ENCODE measurements around the gene LOXHD1.

Gene LOXHD1

GRCh38 chr18:46566111-46566510 is 90.9 kb downstream of the LOXHD1 start:
- H3K36me3 ChIP-seq (ENCODE audit: control insufficient read depth in 2 of 2, insufficient read depth in 2 of 2, low read length in 2 of 2), result no peaks in the 10 kb centered on the region
- H3K4me1 ChIP-seq (ENCODE audit: control insufficient read depth in 2 of 2, insufficient read depth in 2 of 2, low read length in 2 of 2), result no peaks in the 10 kb centered on the region
- no peak overlapping the region for H3K4me3 ChIP-seq (ENCODE audit: low read length in 2 of 2)
- H3K27me3 ChIP-seq (ENCODE audit: control insufficient read depth in 2 of 2, insufficient read depth in 2 of 2, low read length in 2 of 2), result no peaks in the 10 kb centered on the region
- H3K9ac ChIP-seq (ENCODE audit: low read depth in 1 of 2, low read length in 2 of 2), result no peak overlapping the region
- H3K27ac ChIP-seq (ENCODE audit: low read depth in 2 of 2, low read length in 2 of 2), result no peak overlapping the region
- H3K9me3 ChIP-seq (ENCODE audit: control insufficient read depth in 2 of 2, low read length in 2 of 2), result no peaks in the 10 kb centered on the region

DNA sequence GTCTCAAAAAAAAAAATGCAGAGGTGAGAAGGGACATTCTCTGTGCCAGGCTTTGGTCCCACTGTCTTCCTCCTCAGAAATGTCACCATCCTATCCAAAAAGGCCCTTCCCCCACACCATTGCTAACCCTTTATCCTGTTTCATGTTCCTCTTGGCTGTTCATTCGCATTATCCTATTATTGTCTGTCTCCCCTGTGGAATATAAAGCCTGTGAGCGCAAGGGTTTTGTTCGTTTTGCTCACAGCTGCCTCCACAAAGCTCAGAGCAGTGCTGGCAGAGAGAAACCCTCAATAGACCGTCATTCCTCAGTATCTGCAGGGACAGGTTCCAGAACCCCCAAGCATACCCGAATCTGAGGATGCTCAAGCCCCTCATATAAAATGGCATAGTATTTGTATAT is 91.8 kb downstream of the LOXHD1 start:
- Histone ChIP-seq H3K27ac (ENCODE audit: low read depth in 2 of 2, low read length in 2 of 2) (no peak overlapping the region), H3K9ac (ENCODE audit: low read depth in 1 of 2, low read length in 2 of 2) (no peak overlapping the region), H3K36me3 (ENCODE audit: control insufficient read depth in 2 of 2, insufficient read depth in 2 of 2, low read length in 2 of 2) (no peaks in the 10 kb centered on the region), H3K4me1 (ENCODE audit: control insufficient read depth in 2 of 2, insufficient read depth in 2 of 2, low read length in 2 of 2) (no peaks in the 10 kb centered on the region), H3K9me3 (ENCODE audit: control insufficient read depth in 2 of 2, low read length in 2 of 2) (no peaks in the 10 kb centered on the region), H3K27me3 (ENCODE audit: control insufficient read depth in 2 of 2, insufficient read depth in 2 of 2, low read length in 2 of 2) (no peaks in the 10 kb centered on the region), H3K4me3 (ENCODE audit: low read length in 2 of 2) (no peak overlapping the region)

- no peaks in the 10 kb centered on the region for H3K36me3 ChIP-seq (ENCODE audit: control insufficient read depth in 2 of 2, insufficient read depth in 2 of 2, low read length in 2 of 2)
Observed at GRCh38 chr18:46563317-46563716, 93.7 kb downstream of the LOXHD1 start.

DNA sequence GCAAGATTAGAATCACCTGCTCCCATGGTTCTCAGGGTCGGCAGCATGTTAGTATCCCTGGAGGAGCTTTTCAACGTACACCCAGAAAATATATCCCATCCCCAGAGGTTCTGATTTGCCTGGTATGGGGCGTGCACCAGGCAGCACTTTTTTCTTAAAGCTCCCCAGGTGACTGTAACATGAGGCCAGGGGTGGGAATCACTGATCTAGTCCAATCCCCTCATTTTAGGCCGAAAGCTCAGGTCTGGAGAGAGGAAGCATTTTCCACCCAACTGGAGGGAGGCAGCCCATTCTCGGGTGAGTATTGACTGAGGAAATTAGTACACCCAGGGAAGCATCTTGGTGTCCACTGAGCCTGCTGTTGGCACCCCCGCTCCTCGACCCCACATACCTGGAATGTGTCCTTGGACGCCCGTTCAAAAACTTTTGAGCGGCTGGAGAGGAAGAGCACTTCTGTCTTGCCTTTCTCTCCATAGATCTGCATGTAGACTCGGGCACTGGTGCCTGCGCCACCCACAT is 94.3 kb downstream of the LOXHD1 start:
- no peak overlapping the region for H3K4me3 ChIP-seq (ENCODE audit: low read length in 2 of 2)
- no peaks in the 10 kb centered on the region for H3K9me3 ChIP-seq (ENCODE audit: control insufficient read depth in 2 of 2, low read length in 2 of 2)
- H3K4me1 ChIP-seq (ENCODE audit: control insufficient read depth in 2 of 2, insufficient read depth in 2 of 2, low read length in 2 of 2), result no peaks in the 10 kb centered on the region
- no peak overlapping the region for H3K27ac ChIP-seq (ENCODE audit: low read depth in 2 of 2, low read length in 2 of 2)
- no peak overlapping the region for H3K9ac ChIP-seq (ENCODE audit: low read depth in 1 of 2, low read length in 2 of 2)
- H3K36me3 ChIP-seq (ENCODE audit: control insufficient read depth in 2 of 2, insufficient read depth in 2 of 2, low read length in 2 of 2), result no peaks in the 10 kb centered on the region
- no peaks in the 10 kb centered on the region for H3K27me3 ChIP-seq (ENCODE audit: control insufficient read depth in 2 of 2, insufficient read depth in 2 of 2, low read length in 2 of 2)

More at GRCh38 chr18:46563317-46563716, 93.7 kb downstream of the LOXHD1 start:
- no peak overlapping the region for H3K27ac ChIP-seq (ENCODE audit: low read depth in 2 of 2, low read length in 2 of 2)
- H3K27me3 ChIP-seq (ENCODE audit: control insufficient read depth in 2 of 2, insufficient read depth in 2 of 2, low read length in 2 of 2), result no peaks in the 10 kb centered on the region
- H3K9me3 ChIP-seq (ENCODE audit: control insufficient read depth in 2 of 2, low read length in 2 of 2), result no peaks in the 10 kb centered on the region
- H3K9ac ChIP-seq (ENCODE audit: low read depth in 1 of 2, low read length in 2 of 2), result no peak overlapping the region
- no peaks in the 10 kb centered on the region for H3K4me1 ChIP-seq (ENCODE audit: control insufficient read depth in 2 of 2, insufficient read depth in 2 of 2, low read length in 2 of 2)
- H3K4me3 ChIP-seq (ENCODE audit: low read length in 2 of 2), result no peak overlapping the region

DNA sequence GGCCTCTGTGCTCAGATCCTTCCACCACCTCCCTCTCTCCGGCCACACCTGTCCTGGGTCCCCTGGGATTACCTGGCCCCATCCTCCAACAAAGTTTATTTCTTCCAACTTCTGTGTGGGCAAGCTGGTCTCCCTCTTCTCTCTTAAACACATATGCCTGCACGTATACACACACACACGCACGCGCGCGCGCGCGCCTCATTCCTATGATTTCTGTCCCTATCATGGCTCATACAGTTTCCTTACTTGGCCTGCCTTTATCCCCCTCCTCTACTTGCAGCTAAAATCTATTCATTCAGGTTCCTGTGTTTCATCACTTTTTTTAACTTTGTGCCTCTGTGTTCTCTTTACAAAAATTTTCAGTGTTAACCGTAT is 96.4 kb downstream of the LOXHD1 start:
- H3K27ac ChIP-seq (ENCODE audit: low read depth in 2 of 2, low read length in 2 of 2), result no peak overlapping the region
- H3K9me3 ChIP-seq (ENCODE audit: control insufficient read depth in 2 of 2, low read length in 2 of 2), result no peaks in the 10 kb centered on the region

GRCh38 chr18:46559946-46560670 is 96.9 kb downstream of the LOXHD1 start:
- no peak overlapping the region for H3K27ac ChIP-seq (ENCODE audit: low read depth in 2 of 2, low read length in 2 of 2)
- H3K4me3 ChIP-seq (ENCODE audit: low read length in 2 of 2), result no peak overlapping the region

More for the DNA sequence above, 96.4 kb downstream of the LOXHD1 start:
- no peaks in the 10 kb centered on the region for H3K36me3 ChIP-seq (ENCODE audit: control insufficient read depth in 2 of 2, insufficient read depth in 2 of 2, low read length in 2 of 2)
- H3K27me3 ChIP-seq (ENCODE audit: control insufficient read depth in 2 of 2, insufficient read depth in 2 of 2, low read length in 2 of 2), result no peaks in the 10 kb centered on the region
- no peak overlapping the region for H3K9ac ChIP-seq (ENCODE audit: low read depth in 1 of 2, low read length in 2 of 2)
- no peaks in the 10 kb centered on the region for H3K4me1 ChIP-seq (ENCODE audit: control insufficient read depth in 2 of 2, insufficient read depth in 2 of 2, low read length in 2 of 2)
- no peak overlapping the region for H3K4me3 ChIP-seq (ENCODE audit: low read length in 2 of 2)

DNA sequence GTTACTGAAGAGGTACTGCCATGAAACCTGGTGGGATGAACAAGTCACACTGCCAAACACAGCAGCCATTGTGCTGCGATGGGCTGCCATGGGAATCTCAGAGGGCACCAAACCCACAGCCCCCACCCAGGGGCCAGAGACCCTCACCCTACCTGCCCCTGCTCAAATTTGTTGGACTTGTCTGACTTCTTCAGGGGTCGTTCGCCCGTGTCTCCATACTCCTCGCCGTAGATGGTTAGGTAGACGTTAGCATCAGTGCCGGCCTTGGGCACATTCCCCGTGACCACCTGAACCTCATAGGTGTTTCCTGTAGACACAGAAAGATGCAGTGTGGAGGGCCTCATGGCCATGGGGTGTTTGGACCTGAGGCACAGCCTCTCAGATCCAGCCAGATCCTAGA is 97.7 kb downstream of the LOXHD1 start:
- no peaks in the 10 kb centered on the region for H3K27me3 ChIP-seq (ENCODE audit: control insufficient read depth in 2 of 2, insufficient read depth in 2 of 2, low read length in 2 of 2)
- H3K27ac ChIP-seq (ENCODE audit: low read depth in 2 of 2, low read length in 2 of 2), result no peak overlapping the region
- no peaks in the 10 kb centered on the region for H3K36me3 ChIP-seq (ENCODE audit: control insufficient read depth in 2 of 2, insufficient read depth in 2 of 2, low read length in 2 of 2)
- no peak overlapping the region for H3K9ac ChIP-seq (ENCODE audit: low read depth in 1 of 2, low read length in 2 of 2)
- no peaks in the 10 kb centered on the region for H3K4me1 ChIP-seq (ENCODE audit: control insufficient read depth in 2 of 2, insufficient read depth in 2 of 2, low read length in 2 of 2)
- no peak overlapping the region for H3K4me3 ChIP-seq (ENCODE audit: low read length in 2 of 2)
- no peaks in the 10 kb centered on the region for H3K9me3 ChIP-seq (ENCODE audit: control insufficient read depth in 2 of 2, low read length in 2 of 2)

More at GRCh38 chr18:46559946-46560670, 96.9 kb downstream of the LOXHD1 start:
- H3K36me3 ChIP-seq (ENCODE audit: control insufficient read depth in 2 of 2, insufficient read depth in 2 of 2, low read length in 2 of 2), result no peaks in the 10 kb centered on the region
- H3K4me1 ChIP-seq (ENCODE audit: control insufficient read depth in 2 of 2, insufficient read depth in 2 of 2, low read length in 2 of 2), result no peaks in the 10 kb centered on the region
- no peaks in the 10 kb centered on the region for H3K27me3 ChIP-seq (ENCODE audit: control insufficient read depth in 2 of 2, insufficient read depth in 2 of 2, low read length in 2 of 2)
- H3K9me3 ChIP-seq (ENCODE audit: control insufficient read depth in 2 of 2, low read length in 2 of 2), result no peaks in the 10 kb centered on the region
- H3K9ac ChIP-seq (ENCODE audit: low read depth in 1 of 2, low read length in 2 of 2), result no peak overlapping the region

GRCh38 chr18:46556590-46557206 is 100.3 kb downstream of the LOXHD1 start:
- Histone ChIP-seq H3K27ac (ENCODE audit: low read depth in 2 of 2, low read length in 2 of 2) (no peak overlapping the region), H3K27me3 (ENCODE audit: control insufficient read depth in 2 of 2, insufficient read depth in 2 of 2, low read length in 2 of 2) (no peaks in the 10 kb centered on the region)

GRCh38 chr18:46555724-46556123 is 101.3 kb downstream of the LOXHD1 start:
- Histone ChIP-seq H3K36me3 (ENCODE audit: control insufficient read depth in 2 of 2, insufficient read depth in 2 of 2, low read length in 2 of 2) (no peaks in the 10 kb centered on the region), H3K9me3 (ENCODE audit: control insufficient read depth in 2 of 2, low read length in 2 of 2) (no peaks in the 10 kb centered on the region), H3K27ac (ENCODE audit: low read depth in 2 of 2, low read length in 2 of 2) (no peak overlapping the region), H3K4me3 (ENCODE audit: low read length in 2 of 2) (no peak overlapping the region), H3K4me1 (ENCODE audit: control insufficient read depth in 2 of 2, insufficient read depth in 2 of 2, low read length in 2 of 2) (no peaks in the 10 kb centered on the region), H3K9ac (ENCODE audit: low read depth in 1 of 2, low read length in 2 of 2) (no peak overlapping the region), H3K27me3 (ENCODE audit: control insufficient read depth in 2 of 2, insufficient read depth in 2 of 2, low read length in 2 of 2) (no peaks in the 10 kb centered on the region)

More at GRCh38 chr18:46556590-46557206, 100.3 kb downstream of the LOXHD1 start:
- Histone ChIP-seq H3K9ac (ENCODE audit: low read depth in 1 of 2, low read length in 2 of 2) (no peak overlapping the region), H3K4me1 (ENCODE audit: control insufficient read depth in 2 of 2, insufficient read depth in 2 of 2, low read length in 2 of 2) (no peaks in the 10 kb centered on the region), H3K9me3 (ENCODE audit: control insufficient read depth in 2 of 2, low read length in 2 of 2) (no peaks in the 10 kb centered on the region), H3K4me3 (ENCODE audit: low read length in 2 of 2) (no peak overlapping the region), H3K36me3 (ENCODE audit: control insufficient read depth in 2 of 2, insufficient read depth in 2 of 2, low read length in 2 of 2) (no peaks in the 10 kb centered on the region)

GRCh38 chr18:46555213-46555612 is 101.8 kb downstream of the LOXHD1 start:
- no peak overlapping the region for H3K4me3 ChIP-seq (ENCODE audit: low read length in 2 of 2)

More at GRCh38 chr18:46555213-46555612, 101.8 kb downstream of the LOXHD1 start:
- Histone ChIP-seq H3K27me3 (ENCODE audit: control insufficient read depth in 2 of 2, insufficient read depth in 2 of 2, low read length in 2 of 2) (no peaks in the 10 kb centered on the region), H3K9ac (ENCODE audit: low read depth in 1 of 2, low read length in 2 of 2) (no peak overlapping the region), H3K4me1 (ENCODE audit: control insufficient read depth in 2 of 2, insufficient read depth in 2 of 2, low read length in 2 of 2) (no peaks in the 10 kb centered on the region), H3K27ac (ENCODE audit: low read depth in 2 of 2, low read length in 2 of 2) (no peak overlapping the region), H3K9me3 (ENCODE audit: control insufficient read depth in 2 of 2, low read length in 2 of 2) (no peaks in the 10 kb centered on the region), H3K36me3 (ENCODE audit: control insufficient read depth in 2 of 2, insufficient read depth in 2 of 2, low read length in 2 of 2) (no peaks in the 10 kb centered on the region)

All from mucosa of rectum (tissue), 2 donors.